CD4-positive, alpha-beta T cell treated with Interleukin-1 beta for 1 hour (primary cell): Measurements from ENCODE around the gene UBR3.

ENCODE experiments used
- DNase-seq, 2 donors: peaks; one replicate each; pipeline ENCODE4 v3.0.0-alpha.2; 2020 to 2022

The UBR3 gene

DNA sequence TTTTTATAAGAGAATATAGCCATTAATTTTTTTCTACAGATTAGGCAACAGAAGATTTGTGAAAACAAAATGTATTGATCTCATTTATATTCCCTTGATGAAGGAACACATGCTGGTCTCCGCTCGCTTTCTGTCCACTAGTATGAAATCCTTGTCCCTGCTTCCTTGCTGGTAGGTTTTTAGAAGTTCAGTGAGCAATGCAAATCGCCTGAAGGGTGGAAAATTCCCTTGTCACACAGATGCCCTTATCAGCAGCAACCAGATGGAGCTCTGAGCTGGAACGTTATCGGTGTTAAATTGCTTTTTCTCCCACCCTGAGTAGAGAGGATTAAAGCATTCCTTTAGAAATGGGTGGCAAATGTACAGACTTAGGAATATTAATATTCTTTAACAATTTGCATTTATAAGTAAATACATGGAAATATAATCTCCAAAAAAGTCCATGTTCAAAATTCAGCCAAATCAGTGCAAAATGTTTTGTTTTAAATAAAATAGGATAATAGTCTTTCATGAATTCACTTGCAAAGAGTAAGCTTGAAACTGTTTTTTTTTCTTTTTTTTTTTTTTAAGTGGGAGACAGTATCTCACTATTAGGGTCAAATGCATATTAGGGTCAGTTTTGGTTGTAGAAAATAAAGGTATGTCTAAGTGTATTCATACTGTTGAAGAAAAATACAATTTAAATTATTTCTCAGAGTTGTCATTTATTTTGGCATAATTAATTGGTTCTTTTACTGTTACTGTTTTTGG, 186.7 kb downstream of the UBR3 start:
- DNase-seq = no peak

DNA sequence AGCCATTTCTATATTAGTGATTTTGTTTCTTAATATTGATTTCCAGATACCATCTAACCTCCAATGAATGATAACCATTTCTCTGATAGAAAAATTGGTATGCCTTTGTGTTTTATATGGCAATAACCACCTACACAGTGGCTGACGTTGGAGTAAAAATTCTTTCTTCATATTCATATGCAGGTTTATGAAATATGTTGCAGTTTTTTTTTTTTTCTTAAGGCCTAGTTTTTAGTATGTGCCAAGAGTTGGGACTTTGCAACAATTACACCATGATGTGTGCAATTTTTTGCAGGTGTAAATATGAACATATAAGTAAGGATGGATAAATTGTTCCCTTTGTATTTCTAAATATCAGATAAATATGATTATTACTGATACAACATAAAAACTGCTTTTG, 187.5 kb downstream of the UBR3 start:
- DNase-seq = no peak

DNA sequence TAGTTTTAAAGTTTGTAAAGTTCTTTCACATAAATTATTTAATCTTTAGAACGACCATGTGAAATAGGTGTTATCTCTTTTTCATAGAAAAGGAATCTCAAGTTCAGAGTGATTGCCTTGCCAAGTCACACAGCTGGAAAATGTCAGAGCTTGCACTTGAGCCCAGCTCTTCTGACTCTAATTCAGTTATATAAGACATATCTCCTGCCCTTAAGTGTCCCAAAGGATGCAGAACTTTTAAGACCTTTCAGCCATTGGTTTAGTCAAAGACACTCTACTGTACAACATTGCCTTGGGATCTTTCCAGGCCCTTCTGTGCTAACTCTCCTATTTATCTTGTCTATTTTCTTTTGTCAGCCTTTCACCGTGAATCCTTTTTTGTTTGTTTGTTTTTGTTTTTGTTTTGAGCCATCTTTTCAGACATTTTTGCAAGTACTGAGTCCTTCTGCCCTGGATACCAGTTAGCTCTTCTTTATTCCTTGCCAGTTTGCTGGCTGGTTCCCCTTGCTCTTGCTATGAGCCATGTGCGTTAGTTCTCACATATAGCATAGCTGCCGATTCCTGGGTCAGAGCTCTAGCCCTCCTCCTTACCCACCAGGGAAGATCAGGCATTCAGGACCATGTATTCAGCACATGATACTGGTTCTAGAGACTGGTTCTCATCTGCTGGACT, 190.7 kb downstream of the UBR3 start:
- no peak for DNase-seq

DNA sequence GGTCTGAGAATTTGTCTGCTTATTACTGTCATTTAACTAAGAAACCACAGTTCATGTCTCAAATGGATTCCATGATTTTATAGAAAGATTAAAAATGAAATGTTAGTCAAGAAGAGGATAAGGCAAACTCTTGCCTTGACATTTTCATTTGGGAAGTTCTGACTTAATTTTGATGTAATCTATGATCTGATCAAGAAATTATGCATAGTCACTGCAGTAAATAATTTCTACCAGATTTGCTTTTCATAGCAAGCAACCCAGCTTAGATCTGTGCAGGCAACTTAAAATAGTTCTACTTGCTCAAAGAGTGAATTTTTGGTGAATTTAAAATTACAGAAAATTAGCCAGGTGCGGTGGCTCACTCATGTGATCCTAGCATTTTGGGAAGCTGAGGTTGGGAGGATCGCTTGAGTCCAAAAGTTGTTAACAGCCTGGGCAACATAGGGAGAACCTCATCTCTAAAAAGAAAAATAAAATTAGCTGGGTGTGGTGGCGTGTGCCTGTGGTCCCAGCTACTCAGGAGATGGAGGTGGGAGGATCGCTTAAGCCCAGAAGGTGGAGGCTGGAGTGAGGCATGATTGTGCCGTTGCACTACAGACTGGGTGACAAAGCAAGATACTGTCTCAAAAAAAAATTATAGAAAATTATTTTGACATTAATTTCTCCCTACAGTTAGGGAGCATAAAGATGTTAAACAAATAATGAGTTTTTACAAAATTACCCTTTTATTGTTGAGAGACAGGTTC, 192.0 kb downstream of the UBR3 start:
- no peak for DNase-seq

DNA sequence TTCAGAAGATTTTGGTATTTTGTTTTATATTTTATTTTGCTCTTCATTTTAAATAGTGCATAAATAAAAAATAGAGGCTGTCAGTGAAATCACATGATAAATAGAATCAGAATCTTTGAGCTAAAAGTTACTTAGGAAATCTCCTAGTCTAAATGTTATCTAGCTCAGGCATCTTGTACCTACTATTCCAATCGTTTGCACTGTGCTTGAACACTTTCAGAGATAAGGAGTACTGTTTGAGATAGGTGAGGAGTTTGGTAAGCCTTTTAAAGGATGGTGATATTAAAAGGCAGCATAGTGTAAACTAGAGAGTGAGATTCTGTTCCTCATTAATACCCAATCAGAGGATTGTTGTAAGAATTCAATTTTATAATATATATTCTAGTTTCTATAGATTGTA, 193.5 kb downstream of the UBR3 start:
- no peak for DNase-seq

DNA sequence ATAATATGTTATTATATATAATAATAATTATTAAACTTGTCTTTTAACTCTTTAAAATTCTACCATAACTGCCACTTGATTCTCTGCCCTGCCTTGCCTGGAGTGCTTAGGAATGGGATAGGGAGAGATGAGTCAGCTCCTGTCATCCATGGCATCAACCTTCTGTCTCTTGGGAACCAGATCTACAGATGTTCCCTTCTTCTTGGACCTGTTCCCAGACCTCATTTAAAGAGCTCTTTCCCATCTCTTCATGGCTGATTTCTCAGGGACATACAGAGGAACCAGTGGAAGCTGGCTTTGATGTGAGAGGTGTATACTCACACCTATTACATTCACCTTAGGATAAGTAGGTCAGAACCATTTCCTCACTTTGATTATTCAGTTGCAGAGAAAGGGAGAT, 195.4 kb downstream of the UBR3 start:
- no peak for DNase-seq

DNA sequence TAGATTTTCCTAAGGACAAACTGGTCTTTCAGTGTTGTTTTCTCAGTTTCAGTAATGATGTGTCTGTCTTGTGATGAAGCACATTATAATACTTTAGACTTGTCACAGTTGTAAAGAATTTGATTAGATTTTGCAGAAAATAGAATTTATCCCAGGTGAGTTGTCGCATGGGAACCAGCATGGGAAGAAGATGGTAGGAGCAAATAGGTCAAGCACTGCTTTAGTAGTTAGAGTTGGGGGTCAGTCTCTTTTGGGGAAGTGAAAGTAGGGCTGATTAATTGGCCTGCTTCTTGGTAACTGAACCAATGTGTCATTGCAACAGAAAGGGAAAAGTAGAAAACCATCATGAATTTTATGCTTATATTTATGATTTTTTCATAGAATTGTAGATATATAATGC, 197.5 kb downstream of the UBR3 start:
- DNase-seq = no peak

DNA sequence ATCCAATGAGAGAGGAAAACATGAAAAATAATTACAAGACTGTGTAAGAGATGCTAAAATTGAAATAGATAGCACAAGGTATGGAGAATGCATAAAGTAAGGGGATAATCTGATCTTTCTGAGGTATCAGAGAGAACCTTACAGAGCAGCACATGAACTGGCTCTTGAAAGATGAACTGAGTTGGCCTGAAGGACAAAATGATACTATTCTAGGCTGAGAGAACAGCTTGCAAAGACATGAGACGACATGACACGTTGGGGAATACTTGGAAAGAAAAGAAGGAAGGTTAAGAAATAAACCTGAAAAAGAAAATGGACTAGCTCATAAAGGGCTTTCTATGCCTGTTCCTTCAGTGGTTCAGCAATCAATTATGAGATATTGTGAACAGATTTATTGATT, 198.0 kb downstream of the UBR3 start:
- no peak for DNase-seq

DNA sequence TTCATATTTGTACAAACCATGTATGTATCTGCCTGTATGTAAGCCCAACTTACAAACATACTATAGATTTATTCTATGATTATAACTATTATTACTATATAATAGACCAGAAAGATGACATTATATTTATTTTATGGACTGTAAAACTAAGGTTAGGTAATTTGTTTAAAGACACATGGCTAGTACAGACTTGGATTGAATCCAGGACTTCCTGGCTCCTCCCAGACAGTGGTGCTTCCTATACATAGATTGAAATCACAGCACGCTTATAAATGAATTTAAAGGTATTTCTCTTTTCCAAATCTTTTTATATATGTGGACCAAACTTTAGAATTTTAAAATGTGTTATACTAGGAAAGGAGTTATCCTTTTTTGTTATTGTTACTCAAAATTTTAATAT, 199.1 kb downstream of the UBR3 start:
- no peak for DNase-seq

DNA sequence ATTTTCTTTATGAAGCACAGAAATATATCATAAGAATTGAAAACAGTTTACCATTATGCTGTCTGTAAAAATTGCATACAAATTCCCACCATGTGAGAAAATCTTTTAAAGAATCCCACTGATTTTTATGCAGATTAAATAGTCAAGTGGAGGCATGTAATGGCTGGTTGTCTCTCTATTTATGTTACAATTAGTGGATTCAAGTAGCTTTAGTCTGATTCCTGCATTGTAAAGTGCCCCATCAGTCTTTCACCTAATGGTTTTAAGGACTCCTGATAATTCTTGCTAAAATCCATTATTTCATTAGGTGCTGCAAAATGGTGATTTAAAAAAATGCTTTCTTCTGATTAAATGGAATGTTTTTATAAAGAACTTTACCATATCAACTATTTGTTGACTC, 202.3 kb downstream of the UBR3 start:
- DNase-seq = no peak

DNA sequence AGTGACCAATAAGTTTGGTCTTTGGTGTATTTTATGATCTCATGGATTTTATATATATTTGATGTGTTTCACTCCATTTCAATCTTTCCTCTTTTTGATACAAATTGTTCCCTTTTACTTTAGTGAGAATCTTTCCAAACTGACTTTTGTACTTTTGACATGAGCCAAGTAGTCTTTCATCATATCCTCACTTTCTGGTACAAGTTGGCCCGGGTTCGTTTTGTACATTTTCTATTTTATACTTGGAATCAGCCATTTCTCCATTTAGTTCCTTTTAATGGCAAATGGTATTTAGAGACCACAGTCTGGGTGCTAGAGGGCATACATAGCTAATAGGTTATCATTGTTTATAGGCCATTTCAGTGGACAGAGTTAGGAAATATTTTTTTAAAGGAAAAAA, 202.8 kb downstream of the UBR3 start:
- no peak for DNase-seq

DNA sequence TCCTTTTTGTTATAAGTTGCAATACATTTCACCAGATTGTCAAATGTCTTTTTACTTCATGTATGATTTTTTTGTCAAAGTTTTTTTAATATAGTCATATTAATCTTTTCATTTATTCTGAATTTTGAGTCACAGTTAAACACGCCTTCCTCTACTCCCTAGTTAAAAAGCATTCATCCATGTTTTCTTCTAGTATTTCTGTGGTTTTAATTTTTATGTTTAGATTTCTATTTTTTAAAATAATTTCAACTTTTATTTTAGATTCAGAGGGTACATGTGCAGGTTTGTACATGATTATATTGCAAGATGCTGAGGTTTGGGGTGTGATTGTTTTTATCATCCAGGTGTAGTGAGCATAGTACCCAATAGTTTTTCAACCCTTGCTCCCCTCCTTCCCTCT, 204.0 kb downstream of the UBR3 start:
- no peak for DNase-seq

DNA sequence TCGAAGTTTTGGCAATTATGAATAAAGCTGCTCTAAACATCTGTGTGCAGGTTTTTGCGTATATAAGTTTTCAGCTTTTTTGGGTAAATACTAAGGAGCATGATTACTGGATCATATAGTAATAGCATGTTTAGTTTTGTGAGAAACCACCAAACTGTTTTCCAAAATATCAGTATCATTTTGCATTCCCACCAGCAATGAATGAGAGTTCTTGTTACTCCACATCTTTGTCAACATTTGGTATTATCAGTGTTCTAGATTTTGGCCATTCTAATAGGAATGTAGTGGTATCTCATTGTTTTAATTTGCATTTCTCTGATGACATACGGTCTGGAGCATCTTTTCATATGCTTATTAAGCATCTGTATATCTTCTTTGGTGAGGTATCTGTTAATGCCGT, 207.3 kb downstream of the UBR3 start:
- DNase-seq = no peak

DNA sequence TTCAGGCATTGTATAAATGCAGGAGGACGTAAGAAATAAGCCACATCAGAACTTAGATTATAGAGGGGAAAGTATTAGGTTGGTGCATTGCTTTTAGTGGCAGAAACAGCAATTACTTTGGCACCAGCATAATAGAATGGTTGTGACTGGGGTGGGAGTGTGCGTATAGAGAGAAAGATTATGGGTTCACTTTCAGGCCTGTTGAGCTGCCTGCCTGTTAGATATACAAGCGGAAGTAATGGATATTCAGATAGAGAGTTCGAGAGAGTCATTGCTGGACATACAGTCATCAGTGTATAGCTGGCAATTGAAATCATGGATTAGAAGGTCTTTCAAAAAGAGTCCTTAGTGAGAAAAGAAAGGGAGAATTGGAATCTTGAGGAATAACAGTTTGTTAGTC, 211.5 kb downstream of the UBR3 start:
- no peak for DNase-seq

DNA sequence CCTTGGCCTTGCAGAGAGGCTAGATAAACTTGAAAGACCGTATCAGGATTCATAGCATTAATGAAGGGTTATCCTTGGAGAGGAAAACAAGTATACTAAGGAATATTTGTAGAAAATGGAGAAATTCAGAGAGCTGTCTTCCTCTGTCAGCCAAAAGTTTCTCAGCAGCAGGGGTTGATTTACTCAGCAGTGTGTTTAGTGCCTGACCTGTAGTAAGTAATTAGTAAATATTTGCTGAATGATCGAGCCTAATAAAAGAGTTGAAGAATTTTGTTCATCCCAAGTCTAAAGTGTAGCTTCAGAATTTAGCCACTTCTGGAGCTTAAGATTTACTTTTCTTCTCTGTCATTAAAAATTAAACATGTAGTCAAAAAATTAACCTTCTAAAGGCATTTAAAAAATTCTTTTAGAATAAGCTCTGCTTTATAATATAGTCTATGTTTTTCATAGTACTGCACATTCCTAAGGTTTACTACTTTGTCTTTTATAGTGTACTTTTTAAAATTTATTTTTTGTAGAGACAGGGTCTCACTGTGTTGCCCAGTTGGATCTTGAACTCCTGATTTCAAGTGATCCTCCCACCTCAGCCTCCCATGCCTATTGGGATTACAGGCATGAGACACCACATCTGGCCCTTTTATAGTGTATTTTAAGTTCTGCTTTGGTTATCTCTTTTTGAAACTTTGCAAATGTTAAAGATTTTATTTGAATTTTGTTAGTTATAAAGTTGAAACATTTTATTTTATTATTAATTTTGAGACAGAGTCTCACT, 212.3 kb downstream of the UBR3 start:
- DNase-seq = no peak

DNA sequence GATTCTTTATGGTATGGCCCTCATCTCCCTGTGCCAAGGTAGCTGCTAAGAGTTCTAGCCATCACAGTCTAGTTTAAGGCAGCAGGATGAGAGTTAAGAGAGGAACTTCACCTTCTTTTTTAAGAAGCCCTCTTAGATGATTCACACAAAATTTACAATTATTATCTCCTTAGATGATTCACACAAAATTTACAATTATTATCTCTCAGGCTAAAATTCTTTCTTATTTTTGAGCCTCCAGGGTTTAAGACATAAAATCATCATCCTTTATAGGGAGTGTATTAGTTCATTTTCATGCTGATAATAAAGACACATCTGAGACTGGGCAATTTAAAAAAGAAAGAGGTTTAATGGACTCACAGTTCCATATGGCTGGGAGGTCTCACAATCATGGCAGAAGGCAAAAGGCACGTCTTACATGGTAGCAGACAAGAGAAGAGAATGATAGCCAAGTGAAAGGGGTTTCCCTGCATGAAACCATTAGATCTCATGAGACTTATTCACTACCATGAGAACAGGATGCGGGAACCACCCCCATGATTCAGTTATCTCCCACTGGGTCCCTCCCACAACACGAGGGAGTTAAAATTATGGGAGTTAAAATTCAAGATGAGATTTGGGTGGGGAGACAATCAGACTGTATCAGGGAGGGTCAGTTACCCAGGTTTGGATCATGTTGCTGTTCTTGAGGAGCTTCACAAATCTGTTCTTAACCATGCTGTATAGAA, 217.7 kb downstream of the UBR3 start:
- DNase-seq = no peak

DNA sequence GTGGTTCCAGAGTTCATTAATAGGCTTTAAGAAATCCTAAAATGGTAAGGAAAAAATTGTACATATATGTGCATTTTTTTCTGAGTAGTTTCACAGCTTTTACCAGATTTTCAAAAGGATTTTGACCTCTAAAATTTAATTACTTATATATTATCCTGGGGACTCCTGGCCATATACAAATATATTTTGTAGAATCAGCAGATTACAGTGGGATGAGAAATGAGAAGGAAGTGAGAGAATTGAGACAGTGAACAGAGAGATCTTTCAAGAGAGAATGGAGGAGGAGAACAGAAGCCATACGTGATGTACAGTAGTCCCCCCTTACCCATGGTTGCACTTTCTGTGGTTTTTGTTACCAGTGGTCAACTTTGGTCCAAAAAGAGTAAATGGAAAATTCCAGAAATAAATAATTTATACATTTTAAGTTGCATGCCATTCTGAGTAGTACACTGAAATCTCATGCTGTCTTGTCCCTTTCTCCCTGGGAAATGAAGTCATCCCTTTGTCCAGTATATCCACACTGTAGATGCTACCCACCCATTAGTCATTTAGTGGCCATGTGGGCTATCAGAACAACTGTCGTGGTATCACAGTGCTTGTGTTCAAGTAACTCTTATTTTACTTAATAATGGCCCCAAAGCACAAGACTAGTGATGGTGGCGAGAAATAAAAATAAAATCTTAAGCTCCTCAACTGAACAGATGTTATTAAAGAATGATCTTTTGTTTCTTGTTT, 220.2 kb downstream of the UBR3 start:
- no peak for DNase-seq

DNA sequence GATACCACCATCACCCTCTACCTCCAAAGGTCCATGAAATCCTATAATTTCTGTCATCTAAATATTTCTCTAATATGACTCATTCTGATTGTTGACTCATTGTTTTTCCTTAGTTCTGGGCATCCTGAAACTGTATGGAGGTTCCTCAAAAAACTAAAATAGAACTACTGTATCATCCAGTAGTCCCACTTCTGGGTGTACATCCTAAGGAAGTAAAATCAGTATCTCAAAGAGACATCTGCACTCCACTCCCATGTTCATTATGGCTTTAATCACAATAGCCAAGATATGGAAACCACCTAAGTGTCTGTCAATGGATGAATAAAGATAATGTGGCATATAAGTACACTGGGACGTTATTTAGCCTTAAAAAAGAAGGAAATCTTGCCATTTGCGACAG, 224.9 kb downstream of the UBR3 start:
- no peak for DNase-seq

DNA sequence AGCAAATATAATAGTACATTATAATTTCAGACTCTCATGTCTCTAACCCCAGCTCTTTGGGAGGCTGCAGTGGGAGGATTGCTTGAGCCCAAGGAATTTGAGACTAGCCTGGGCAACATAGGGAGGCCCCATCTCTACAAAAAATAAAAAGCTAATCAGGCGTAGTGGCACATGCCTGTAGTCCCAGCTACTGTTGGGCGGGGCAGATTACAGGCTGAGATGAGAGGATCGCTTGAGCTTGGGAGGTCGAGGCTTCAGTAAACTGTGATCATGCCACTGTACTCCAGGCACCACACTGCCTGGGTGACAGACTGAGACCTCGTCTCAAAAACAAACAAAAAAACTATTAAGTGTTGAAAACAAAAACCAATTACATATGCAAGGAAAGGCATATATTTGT, 227.7 kb downstream of the UBR3 start:
- DNase-seq = no peak

DNA sequence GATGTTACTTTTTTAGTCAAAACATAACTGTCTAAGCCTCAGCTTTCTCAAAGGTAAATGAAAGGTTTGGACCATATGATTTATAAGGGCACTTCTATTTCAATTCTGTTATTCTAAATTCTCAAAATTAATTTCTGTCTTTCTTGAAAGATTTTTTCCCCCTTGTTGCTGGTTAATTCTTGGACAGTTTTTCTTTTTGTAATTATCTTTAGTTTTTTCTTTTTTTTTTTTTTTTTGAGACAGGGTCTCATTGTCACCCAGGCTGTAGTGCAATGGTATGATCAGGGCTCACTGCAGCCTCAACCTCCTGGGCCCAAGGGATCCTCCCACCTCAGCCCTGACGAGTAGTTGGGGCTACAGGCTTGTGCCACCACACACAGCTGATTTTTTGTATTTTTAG, 229.6 kb downstream of the UBR3 start:
- DNase-seq = no peak

DNA sequence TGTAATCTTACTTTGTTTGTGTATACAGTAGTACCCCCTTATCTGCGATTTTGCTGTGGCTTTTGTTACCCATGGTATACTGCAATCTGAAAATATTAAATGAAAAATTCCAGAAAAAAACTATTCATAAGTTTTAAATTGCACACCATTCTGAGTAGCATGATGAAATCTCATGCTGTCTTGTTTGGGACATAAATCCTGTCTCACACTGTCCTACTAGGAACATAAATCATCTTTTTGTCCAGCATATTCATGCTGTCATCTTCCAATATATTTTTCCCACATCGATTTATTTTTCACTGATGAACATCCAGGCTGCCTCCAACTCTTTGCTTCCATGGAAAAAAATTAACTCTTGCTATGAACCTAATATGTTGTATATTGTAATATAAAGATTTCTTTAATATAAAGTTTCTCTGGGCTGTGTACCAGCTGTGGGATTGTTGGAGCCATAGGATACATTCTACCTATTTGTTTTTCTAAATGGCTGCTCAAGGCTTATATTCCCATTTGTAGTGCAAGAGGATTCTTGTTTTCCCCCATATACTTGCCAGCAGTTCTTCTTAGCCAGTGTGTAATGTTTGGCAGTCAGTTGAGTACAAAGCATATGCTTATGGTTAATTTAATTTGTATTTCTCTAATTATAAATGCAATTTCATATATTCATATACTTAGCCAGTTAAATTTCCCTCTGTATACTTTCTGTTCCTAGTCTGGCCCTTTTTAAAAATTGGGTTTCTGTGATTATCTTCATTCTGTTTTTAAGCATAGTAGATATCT, 236.4 kb downstream of the UBR3 start:
- DNase-seq = no peak
